Measurements from ENCODE around the gene PPP1R14C.

- TF ChIP-seq CTCF (IDR thresholded peaks at IDR 0.05) = no peak
- TF ChIP-seq POLR2A (IDR thresholded peaks at IDR 0.05) = no peak
These were observed 49.4 kb upstream of the PPP1R14C start for GRCh38 chr6:150093397-150093796.

Data from body of pancreas (tissue), 4 donors.